AG04450 (cell line): ENCODE measurements around the gene YWHAG. TPM values are rescaled to one million over a fixed set of nuclear protein-coding genes. Genes with fewer than 3 reads are reported as not detected.
"Not testable (repeated sequence)": the region's sequence is repeated elsewhere in the genome, so short reads cannot be mapped to it uniquely, and the experiment has no call there.

ENCODE experiments used
- CTCF ChIA-PET: fragments of 300-600, 350-600 bp; formaldehyde crosslinking; extraction: SDS; loops from one replicate; lab custom pipeline; 2022; ENCODE audit warnings: antibody characterized with exemption, inconsistent platforms; lab: Charles Lee
- POLR2A ChIA-PET: fragments of 350-600 bp; formaldehyde crosslinking; extraction: SDS; loops from one replicate; lab custom pipeline; 2021; ENCODE audit warnings: antibody characterized with exemption, inconsistent platforms; lab: Yijun Ruan, JAX
- DNase-seq: peaks from one replicate; pipeline ENCODE4 v3.0.0-alpha.2; 2011; ENCODE audit warnings: low read depth, low spot score
- H3K27ac ChIP-seq: one replicate; pipeline ENCODE4 v1.5.1; 2012; ENCODE audit warnings: low read depth, low read length, control low read depth
- H3K27me3 ChIP-seq: one replicate; pipeline ENCODE4 v1.6.0; 2012; ENCODE audit warnings: low read length; ENCODE audit not compliant: control insufficient read depth, insufficient read depth
- H3K4me3 ChIP-seq: 2 replicates; pipeline ENCODE4 v1.5.1; 2011; ENCODE audit warnings: mild to moderate bottlenecking, low read depth, low read length, control low read depth
- H3K9me3 ChIP-seq: 2 replicates; pipeline ENCODE4 v1.5.1; 2012; ENCODE audit warnings: low read length; ENCODE audit not compliant: control insufficient read depth, insufficient read depth
- CTCF ChIP-seq: IDR thresholded peaks from 2 replicates; pipeline ENCODE4 v1.5.1; 2011; ENCODE audit warnings: low read depth, low read length, control low read depth, inconsistent platforms
- polyA plus RNA-seq: library from polyadenylated mRNA; depleted of rRNA; stranded (reverse); fragments of >200 nt; gene quantifications from 2 replicates; pipeline ENCODE4 v1.2.3, GENCODE V29; 2011

Gene YWHAG
- polyA plus RNA-seq, 1 experiment: 91.6 TPM

- TF ChIP-seq CTCF: no peak
- DNase-seq: no peak
- no peaks in the 10 kb centered on the region; the same call in 1 of the 2 replicates for H3K9me3 ChIP-seq
- no peak overlapping the region for H3K27ac ChIP-seq
- ChIA-PET POLR2A (no interaction called here), CTCF (interaction anchor here (0.5 kb wide), 1 partner anchor 34 kb away, joined by 3 read pairs; no protein-coding TSS in a partner anchor)
- H3K4me3 ChIP-seq: no peak overlapping the region
- peaks cover 9% of the 10 kb centered on the region for H3K27me3 ChIP-seq
These were observed 45.1 kb upstream of the YWHAG start for GRCh38 chr7:76403780-76404494.

- POLR2A ChIA-PET, H3K4me3 ChIP-seq, DNase-seq, CTCF ChIA-PET, H3K27ac ChIP-seq, H3K9me3 ChIP-seq, H3K27me3 ChIP-seq: not testable (repeated sequence)
These were observed 44.3 kb upstream of the YWHAG start for GRCh38 chr7:76403097-76403496.

GRCh38 chr7:76400248-76400647, 41.5 kb upstream of the YWHAG start:
- DNase-seq: no peak
- no peak overlapping the region for H3K27ac ChIP-seq
- H3K9me3 ChIP-seq: no peaks in the 10 kb centered on the region; the same call in 1 of the 2 replicates
- no peak overlapping the region for H3K4me3 ChIP-seq
- POLR2A ChIA-PET: no interaction called here
- CTCF ChIA-PET: no interaction called here
- no peak for TF ChIP-seq CTCF
- H3K27me3 ChIP-seq: no peaks in the 10 kb centered on the region

GRCh38 chr7:76397409-76398183, 38.8 kb upstream of the YWHAG start:
- peak overlapping the region; percentile 56 for H3K4me3 ChIP-seq
- TF ChIP-seq CTCF: no peak
- no peaks in the 10 kb centered on the region for H3K27me3 ChIP-seq
- DNase-seq: no peak
- H3K27ac ChIP-seq: no peak overlapping the region
- ChIA-PET POLR2A (no interaction called here), CTCF (no interaction called here)
- H3K9me3 ChIP-seq: no peaks in the 10 kb centered on the region; the same call in 1 of the 2 replicates

- Histone ChIP-seq H3K9me3 (no peaks in the 10 kb centered on the region; the same call in 1 of the 2 replicates), H3K27me3 (no peaks in the 10 kb centered on the region), H3K4me3 (no peak overlapping the region), H3K27ac (no peak overlapping the region)
- ChIA-PET POLR2A (interaction anchor here (1.2 kb wide), 1 partner anchor 37 kb away, joined by 3 read pairs; the partner anchor contains the start of gene YWHAG), CTCF (no interaction called here)
- TF ChIP-seq CTCF: no peak
- DNase-seq: no peak
These were observed 38.1 kb upstream of the YWHAG start for GRCh38 chr7:76396864-76397263.
